CD4-positive, alpha-beta T cell (primary cell): ENCODE results near the gene ETV4. TPM values are rescaled to one million over a fixed set of nuclear protein-coding genes. Genes with fewer than 3 reads are reported as not detected.

ENCODE experiments used
- ATAC-seq: fragments of 200-7000 bp; cut with Tn5 transposase; one replicate; pipeline ENCODE4 v1.10.0; 2022; ENCODE audit warnings: mild to moderate bottlenecking; ENCODE audit not compliant: poor library complexity
- CTCF ChIA-PET: fragments of 350-600 bp; sonication (Branson Sonifier 250); formaldehyde crosslinking; loops from one replicate; lab custom pipeline; 2021; ENCODE audit warnings: antibody characterized with exemption, inconsistent platforms; lab: Charles Lee
- POLR2A ChIA-PET: fragments of 350-600 bp; sonication (Branson Sonifier 250); formaldehyde crosslinking; loops from one replicate; lab custom pipeline; 2021; ENCODE audit warnings: antibody characterized with exemption, inconsistent platforms; lab: Charles Lee
- DNase-seq, 14 experiments: peaks; one replicate each; pipeline ENCODE4 v3.0.0-alpha.2; 2013 to 2020; ENCODE audit warnings: mixed read lengths in 2 of 14
- H3K27ac ChIP-seq, 2 donors: one replicate each; pipeline versions ENCODE4 v1.5.1 to v1.7.0; 2013; ENCODE audit warnings: low read length in 2 of 2, low read depth in 1 of 2, mild to moderate bottlenecking in 1 of 2
- H3K27me3 ChIP-seq, 2 experiments: 1 replicate in 1 of 2; 2 replicates in 1 of 2; pipeline versions ENCODE4 v1.6.1 to v1.7.0; 2013; ENCODE audit warnings: low read length in 2 of 2, control low read depth in 1 of 2, mild to moderate bottlenecking in 1 of 2, moderate library complexity in 1 of 2; ENCODE audit not compliant: insufficient read depth in 2 of 2, control insufficient read depth in 1 of 2
- H3K36me3 ChIP-seq: one replicate; pipeline ENCODE4 v1.6.1; 2013; ENCODE audit warnings: low read length, control low read depth; ENCODE audit not compliant: insufficient read depth
- H3K4me1 ChIP-seq: one replicate; pipeline ENCODE4 v1.6.1; 2013; ENCODE audit warnings: low read length, control low read depth; ENCODE audit not compliant: insufficient read depth
- H3K4me3 ChIP-seq: one replicate; pipeline ENCODE4 v1.5.1; 2013; ENCODE audit warnings: mild to moderate bottlenecking, low read length, moderate library complexity
- H3K9me3 ChIP-seq, 2 experiments: 1 replicate in 1 of 2; 2 replicates in 1 of 2; pipeline versions ENCODE4 v1.6.1 to v1.7.0; 2013; ENCODE audit warnings: low read length in 2 of 2, mild to moderate bottlenecking in 2 of 2, control low read depth in 1 of 2, moderate library complexity in 1 of 2; ENCODE audit not compliant: control insufficient read depth in 1 of 2, insufficient read depth in 1 of 2
- H3K27ac Mint-ChIP-seq: one replicate; pipeline ENCODE4 v1.8.0; 2020; ENCODE audit warnings: mixed read lengths
- H3K27me3 Mint-ChIP-seq: one replicate; pipeline ENCODE4 v1.8.0; 2021; ENCODE audit warnings: mixed read lengths
- H3K36me3 Mint-ChIP-seq: one replicate; pipeline ENCODE4 v1.8.0; 2021; ENCODE audit warnings: low read depth, mixed read lengths
- H3K4me1 Mint-ChIP-seq: one replicate; pipeline ENCODE4 v1.8.0; 2021; ENCODE audit warnings: low read depth, mixed read lengths
- H3K4me3 Mint-ChIP-seq: one replicate; pipeline ENCODE4 v1.8.0; 2020; ENCODE audit warnings: mild to moderate bottlenecking, mixed read lengths
- H3K9me3 Mint-ChIP-seq: one replicate; pipeline ENCODE4 v1.8.0; 2020; ENCODE audit warnings: mixed read lengths
- CTCF ChIP-seq: fragments of 200-600 bp; IDR thresholded peaks from one replicate; pipeline ENCODE4 v1.8.0; 2022; ENCODE audit warnings: antibody characterized with exemption, mild to moderate bottlenecking
- intact Hi-C, 2 experiments: fragments of 100-400 bp; cut with DNase I in 1 of 2; cut with micrococcal nuclease in 1 of 2; formaldehyde crosslinking; loops; one replicate each; pipeline versions ENCODE4 v1.15.1 to v1.9.0; 2023 to 2025; cut with DNase I, micrococcal nuclease
- total RNA-seq, 174 experiments: library from RNA in 2 of 174; stranded (reverse) in 2 of 174; gene quantifications; one replicate each; pipeline ENCODE4 v1.2.3 and lab custom pipeline; 2021 to 2026

Gene ETV4
- total RNA-seq, 2 experiments from 2014 or later: not detected

DNA sequence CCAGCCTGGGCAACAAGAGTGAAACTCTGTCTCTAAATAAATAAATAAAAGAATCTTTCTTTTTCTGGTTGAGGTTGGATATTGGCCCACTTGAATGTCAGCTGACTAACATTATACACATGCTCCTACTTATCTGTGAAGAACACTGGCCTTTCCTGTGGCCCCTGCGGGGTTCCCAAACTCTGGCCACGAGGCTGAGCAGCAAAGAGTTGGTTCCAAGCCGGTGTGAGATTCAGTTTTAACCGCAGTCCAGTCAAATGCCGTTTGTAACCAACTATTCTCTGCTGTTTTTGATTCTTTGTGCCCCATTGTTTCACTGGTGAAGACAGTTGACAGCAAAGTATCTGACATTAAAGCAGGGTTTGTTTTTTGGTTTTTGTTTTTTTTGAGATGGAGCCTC is 11.2 kb downstream of the ETV4 start:
- Histone ChIP-seq H3K27ac (no peak overlapping the region), H3K9me3 (no peaks in the 10 kb centered on the region), H3K4me3 (no peak overlapping the region), H3K27me3 (no peaks in the 10 kb centered on the region), H3K4me1 (no peaks in the 10 kb centered on the region), H3K36me3 (no peaks in the 10 kb centered on the region)
- Mint-ChIP-seq H3K9me3 (no peaks in the 10 kb centered on the region), H3K27ac (no peak overlapping the region), H3K4me3 (no peak overlapping the region), H3K4me1 (no peaks in the 10 kb centered on the region), H3K27me3 (no peaks in the 10 kb centered on the region), H3K36me3 (no peaks in the 10 kb centered on the region)
- DNase-seq (no peak), ATAC-seq (no peak)
- no peak for TF ChIP-seq CTCF
- ChIA-PET CTCF (no interaction called here), POLR2A (no interaction called here)
- intact Hi-C loops: no loop called here

DNA sequence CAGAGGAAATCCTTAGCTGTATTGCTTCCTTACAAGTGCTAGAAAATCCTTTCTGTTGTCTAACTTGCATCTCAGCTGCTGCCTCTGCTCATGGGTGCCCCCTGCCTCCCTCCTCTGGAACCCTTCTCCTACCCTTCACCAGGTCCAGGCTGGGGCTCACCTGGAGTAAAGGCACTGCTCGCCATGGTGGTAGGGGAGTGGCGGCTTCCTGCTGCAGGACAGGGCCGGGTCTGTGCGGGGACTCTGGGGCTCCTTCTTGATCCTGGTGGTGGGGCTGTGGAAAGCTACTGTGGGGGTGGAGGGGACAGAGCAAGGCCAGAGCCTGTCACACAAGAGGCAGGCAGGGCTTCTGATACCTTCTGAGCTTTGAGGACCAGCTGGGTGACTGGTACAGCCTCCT is 12.4 kb downstream of the ETV4 start:
- POLR2A ChIA-PET: no interaction called here
- no peak for ATAC-seq
- Mint-ChIP-seq H3K9me3 (no peaks in the 10 kb centered on the region), H3K27ac (no peak overlapping the region), H3K4me3 (no peak overlapping the region), H3K4me1 (no peaks in the 10 kb centered on the region), H3K36me3 (no peaks in the 10 kb centered on the region), H3K27me3 (no peaks in the 10 kb centered on the region)
- no peaks in the 10 kb centered on the region for H3K9me3 ChIP-seq
- intact Hi-C loops: no loop called here
- no peak overlapping the region for H3K4me3 ChIP-seq
- no peak for DNase-seq
- H3K27ac ChIP-seq: no peak overlapping the region
- no peak for TF ChIP-seq CTCF
- no peaks in the 10 kb centered on the region for H3K36me3 ChIP-seq
- no peaks in the 10 kb centered on the region for H3K27me3 ChIP-seq
- H3K4me1 ChIP-seq: no peaks in the 10 kb centered on the region
- CTCF ChIA-PET: no interaction called here

GRCh38 chr17:43532581-43532980 is 13.6 kb downstream of the ETV4 start:
- no peaks in the 10 kb centered on the region for H3K27me3 ChIP-seq
- POLR2A ChIA-PET: no interaction called here
- H3K27ac ChIP-seq: no peak overlapping the region
- Mint-ChIP-seq H3K36me3 (no peaks in the 10 kb centered on the region), H3K9me3 (no peaks in the 10 kb centered on the region), H3K27ac (no peak overlapping the region), H3K4me1 (no peaks in the 10 kb centered on the region), H3K27me3 (no peaks in the 10 kb centered on the region), H3K4me3 (no peak overlapping the region)
- no peak overlapping the region for H3K4me3 ChIP-seq
- CTCF ChIA-PET: no interaction called here
- DNase-seq (no peak), ATAC-seq (no peak)
- TF ChIP-seq CTCF: no peak
- no peaks in the 10 kb centered on the region for H3K9me3 ChIP-seq
- no peaks in the 10 kb centered on the region for H3K4me1 ChIP-seq
- peaks cover 7% of the 10 kb centered on the region for H3K36me3 ChIP-seq
- intact Hi-C loops: no loop called here
